Stomach smooth muscle (tissue), 2 donors: ENCODE data around the gene LMCD1.

ENCODE experiments used
- H3K27ac ChIP-seq: one replicate; pipeline ENCODE4 v1.7.0; 2013; ENCODE audit warnings: mild to moderate bottlenecking, low read length, inconsistent platforms
- H3K27me3 ChIP-seq, 2 donors: one replicate each; pipeline ENCODE4 v1.7.0; 2013; ENCODE audit warnings: low read length in 2 of 2; ENCODE audit not compliant: insufficient read depth in 2 of 2, control insufficient read depth in 1 of 2
- H3K36me3 ChIP-seq, 2 donors: one replicate each; pipeline ENCODE4 v1.7.0; 2013; ENCODE audit warnings: low read length in 2 of 2; ENCODE audit not compliant: control insufficient read depth in 2 of 2, insufficient read depth in 2 of 2
- H3K4me1 ChIP-seq: one replicate; pipeline ENCODE4 v1.7.0; 2013; ENCODE audit warnings: low read length; ENCODE audit not compliant: control insufficient read depth, insufficient read depth
- H3K4me3 ChIP-seq, 2 donors: one replicate each; pipeline ENCODE4 v1.7.0; 2013; ENCODE audit warnings: low read length in 2 of 2
- H3K9ac ChIP-seq, 2 donors: one replicate each; pipeline ENCODE4 v1.7.0; 2013; ENCODE audit warnings: low read length in 2 of 2, mild to moderate bottlenecking in 1 of 2
- H3K9me3 ChIP-seq, 2 donors: one replicate each; pipeline ENCODE4 v1.7.0; 2013; ENCODE audit warnings: low read length in 2 of 2; ENCODE audit not compliant: control insufficient read depth in 2 of 2
- donor health status: healthy.
- donor health status: Pancreatic carcinoma.

Gene LMCD1

DNA sequence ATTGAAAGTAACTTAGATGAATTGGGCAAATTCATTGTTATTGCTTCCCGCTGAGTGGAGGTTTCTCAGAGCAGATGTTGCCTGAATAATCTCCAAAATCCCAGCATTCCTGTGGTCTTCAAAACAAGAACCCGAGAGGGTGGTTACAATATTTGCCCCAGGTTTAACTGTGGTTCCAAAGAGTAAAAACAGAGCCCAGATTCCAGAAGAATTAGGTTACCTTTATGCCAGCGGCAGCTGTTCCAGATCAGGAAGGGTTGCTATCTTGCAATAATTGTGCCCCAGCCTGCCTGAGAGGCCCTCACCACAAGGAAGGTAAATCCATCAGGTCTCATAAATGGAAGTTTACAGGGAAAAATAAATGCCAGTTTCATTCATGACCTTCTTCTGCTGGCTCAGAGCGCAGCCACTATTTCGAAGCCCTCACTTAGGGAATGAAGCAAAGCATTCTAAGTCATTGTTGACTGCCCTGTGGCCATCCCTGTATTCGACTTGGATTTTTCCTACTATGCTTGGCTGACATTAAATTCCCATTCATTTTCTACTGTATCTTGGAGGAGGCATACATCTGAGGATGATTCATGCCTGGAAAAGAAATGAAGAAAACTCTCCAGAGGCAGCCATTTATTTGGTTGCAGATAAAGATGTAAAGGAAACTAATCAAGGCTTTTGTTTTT is 88.4 kb downstream of the LMCD1 start:
- Histone ChIP-seq H3K4me3 (no peak overlapping the region), H3K9ac (no peak overlapping the region), H3K36me3 (no peaks in the 10 kb centered on the region), H3K9me3 (no peaks in the 10 kb centered on the region), H3K27me3 (no peaks in the 10 kb centered on the region), H3K4me1 (no peaks in the 10 kb centered on the region), H3K27ac (no peak overlapping the region)

GRCh38 chr3:8593021-8593827 is 91.6 kb downstream of the LMCD1 start:
- H3K4me1 ChIP-seq, result no peaks in the 10 kb centered on the region
- no peaks in the 10 kb centered on the region for H3K36me3 ChIP-seq
- no peak overlapping the region for H3K9ac ChIP-seq
- no peaks in the 10 kb centered on the region for H3K9me3 ChIP-seq
- no peak overlapping the region for H3K4me3 ChIP-seq
- peaks cover 0 to 2% of the 10 kb centered on the region in 2 donors for H3K27me3 ChIP-seq
- H3K27ac ChIP-seq, result no peak overlapping the region

GRCh38 chr3:8595252-8595651 is 93.6 kb downstream of the LMCD1 start:
- H3K36me3 ChIP-seq, result no peaks in the 10 kb centered on the region
- no peak overlapping the region for H3K27ac ChIP-seq
- peaks cover 0 to 2% of the 10 kb centered on the region in 2 donors for H3K27me3 ChIP-seq
- no peak overlapping the region for H3K4me3 ChIP-seq
- no peak overlapping the region for H3K9ac ChIP-seq
- no peaks in the 10 kb centered on the region for H3K9me3 ChIP-seq
- no peaks in the 10 kb centered on the region for H3K4me1 ChIP-seq

DNA sequence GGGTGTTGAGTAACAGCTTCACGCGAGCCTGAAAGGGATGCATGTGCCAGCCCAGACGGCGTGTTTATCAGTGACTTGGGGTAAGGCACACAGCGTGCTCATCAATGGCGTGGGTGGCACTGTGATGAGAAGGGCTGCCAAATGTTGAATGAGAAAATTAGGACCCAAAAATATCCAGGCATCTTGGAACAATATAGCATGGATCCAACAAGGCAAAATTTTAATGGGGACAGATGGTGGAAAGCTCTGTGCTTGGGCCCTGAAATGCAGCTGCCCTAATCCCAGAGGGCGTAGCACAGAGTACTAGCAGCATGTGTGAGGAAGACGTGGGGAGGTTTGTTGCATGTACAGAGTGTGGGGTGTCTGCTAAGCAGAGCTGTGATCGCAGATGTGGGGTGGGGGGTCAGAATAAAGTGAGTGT is 94.1 kb downstream of the LMCD1 start:
- Histone ChIP-seq H3K27ac (no peak overlapping the region), H3K36me3 (no peaks in the 10 kb centered on the region), H3K4me3 (no peak overlapping the region), H3K9ac (no peak overlapping the region), H3K4me1 (no peaks in the 10 kb centered on the region), H3K27me3 (peaks cover 0 to 2% of the 10 kb centered on the region in 2 donors), H3K9me3 (no peaks in the 10 kb centered on the region)

- no peak overlapping the region for H3K9ac ChIP-seq
- no peak overlapping the region for H3K4me3 ChIP-seq
- H3K4me1 ChIP-seq, result no peaks in the 10 kb centered on the region
- peaks cover 0 to 2% of the 10 kb centered on the region in 2 donors for H3K27me3 ChIP-seq
- H3K36me3 ChIP-seq, result no peaks in the 10 kb centered on the region
- H3K9me3 ChIP-seq, result no peaks in the 10 kb centered on the region
- no peak overlapping the region for H3K27ac ChIP-seq
Observed at GRCh38 chr3:8596321-8597218, 94.9 kb downstream of the LMCD1 start.

DNA sequence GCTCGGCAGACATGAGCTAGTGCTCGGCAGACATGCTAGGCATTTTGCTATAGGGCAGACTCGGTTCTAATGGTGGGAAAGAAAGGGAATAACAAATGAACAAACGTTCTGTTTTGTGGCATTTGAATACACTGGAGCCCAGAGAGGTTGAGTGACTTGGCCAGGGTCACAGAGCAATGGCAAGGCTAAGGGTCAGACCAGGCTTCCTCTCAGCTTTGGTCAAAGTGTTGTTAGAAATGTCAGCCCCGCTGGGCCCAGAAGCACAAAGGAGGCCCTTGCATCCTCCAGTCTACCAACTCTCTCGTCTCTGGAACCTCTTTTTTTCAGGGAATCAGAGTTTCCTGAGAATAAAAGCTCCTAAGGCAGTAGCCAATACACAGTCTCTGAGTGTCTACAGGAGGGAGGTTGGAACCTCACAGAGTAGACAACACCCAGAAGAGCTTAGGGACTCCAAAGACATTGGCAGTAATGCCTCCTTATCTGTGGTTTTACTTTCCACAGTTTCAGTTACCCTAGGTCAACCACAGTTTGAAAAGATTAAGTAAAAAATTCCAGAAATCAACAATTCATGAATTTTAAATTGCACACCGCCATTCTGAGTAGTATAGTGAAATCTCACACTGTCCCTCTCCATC is 95.7 kb downstream of the LMCD1 start:
- no peaks in the 10 kb centered on the region for H3K4me1 ChIP-seq
- no peaks in the 10 kb centered on the region for H3K9me3 ChIP-seq
- H3K36me3 ChIP-seq, result no peaks in the 10 kb centered on the region
- no peak overlapping the region for H3K27ac ChIP-seq
- H3K27me3 ChIP-seq, result peaks cover 0 to 2% of the 10 kb centered on the region in 2 donors
- no peak overlapping the region for H3K4me3 ChIP-seq
- no peak overlapping the region for H3K9ac ChIP-seq

GRCh38 chr3:8599146-8599545 is 97.5 kb downstream of the LMCD1 start:
- Histone ChIP-seq H3K27me3 (peaks cover 0 to 2% of the 10 kb centered on the region in 2 donors), H3K27ac (no peak overlapping the region), H3K4me1 (no peaks in the 10 kb centered on the region), H3K9ac (no peak overlapping the region), H3K9me3 (no peaks in the 10 kb centered on the region), H3K36me3 (no peaks in the 10 kb centered on the region), H3K4me3 (no peak overlapping the region)

DNA sequence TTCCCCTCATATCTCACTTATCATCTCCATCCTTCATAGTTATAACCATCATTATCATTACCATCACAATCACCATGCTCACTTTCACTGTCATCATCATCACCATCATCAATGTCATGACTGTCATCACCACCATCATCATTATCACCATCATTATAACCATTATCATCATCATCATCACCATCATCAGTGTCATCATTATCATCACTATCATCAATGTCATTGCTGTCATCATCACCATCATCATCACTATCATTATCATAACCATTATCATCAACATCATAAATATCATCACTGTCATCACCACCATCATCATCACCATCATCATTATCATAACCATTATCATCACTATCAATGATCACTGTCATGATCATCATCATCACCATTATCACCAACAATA is 98.8 kb downstream of the LMCD1 start:
- peaks cover 0 to 2% of the 10 kb centered on the region in 2 donors for H3K27me3 ChIP-seq
- H3K27ac ChIP-seq, result no peak overlapping the region
- no peak overlapping the region for H3K4me3 ChIP-seq
- no peaks in the 10 kb centered on the region for H3K4me1 ChIP-seq
- H3K36me3 ChIP-seq, result no peaks in the 10 kb centered on the region
- H3K9me3 ChIP-seq, result no peaks in the 10 kb centered on the region
- no peak overlapping the region for H3K9ac ChIP-seq

- Histone ChIP-seq H3K36me3 (no peaks in the 10 kb centered on the region), H3K9ac (no peak overlapping the region), H3K9me3 (no peaks in the 10 kb centered on the region), H3K4me1 (peaks cover 5% of the 10 kb centered on the region), H3K4me3 (no peak overlapping the region), H3K27me3 (no peaks in the 10 kb centered on the region), H3K27ac (no peak overlapping the region)
Observed at GRCh38 chr3:8603115-8603710, 101.6 kb downstream of the LMCD1 start.

DNA sequence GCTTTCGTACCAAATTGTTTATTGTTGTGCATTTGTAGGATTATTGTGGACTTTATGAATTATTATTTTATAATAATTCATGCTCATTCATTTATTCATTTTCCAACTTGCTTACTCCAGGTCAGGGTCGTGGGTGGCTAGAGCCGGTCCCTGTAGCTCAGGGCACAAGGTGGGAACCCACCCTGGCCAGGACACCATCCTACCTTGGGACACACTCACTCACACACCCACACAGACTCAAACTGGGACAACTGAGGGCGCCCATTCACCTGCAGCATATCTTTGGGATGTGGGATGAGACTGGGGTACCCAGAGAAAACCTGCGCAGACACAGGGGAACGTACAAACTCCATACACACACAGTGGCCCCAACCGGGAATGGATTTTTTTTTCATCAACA is 102.4 kb downstream of the LMCD1 start:
- Histone ChIP-seq H3K4me3 (no peak overlapping the region), H3K9me3 (no peaks in the 10 kb centered on the region), H3K9ac (no peak overlapping the region), H3K36me3 (no peaks in the 10 kb centered on the region), H3K4me1 (peaks cover 5% of the 10 kb centered on the region), H3K27ac (no peak overlapping the region), H3K27me3 (peaks cover 0 to 2% of the 10 kb centered on the region in 2 donors)
